ACHN (cell line): ENCODE data around the gene CDC42EP4.
A peak's percentile ranks its signal among the peaks of the same experiment; 100 is the strongest.
"Not testable (repeated sequence)": the region's sequence is repeated elsewhere in the genome, so short reads cannot be mapped to it uniquely, and the experiment has no call there.

Source experiments
- DNase-seq: peaks from one replicate; pipeline ENCODE4 v3.0.0-alpha.2; 2015
- in situ Hi-C: cut with HindIII; loops from 2 replicates; pipeline ENCODE4 v1.10.0; 2017; ENCODE audit warnings: low sequenced_read_pairs, low pct_ligation_motif_present, low pct_unique_long_range_greater_than_20kb

The CDC42EP4 gene

DNA sequence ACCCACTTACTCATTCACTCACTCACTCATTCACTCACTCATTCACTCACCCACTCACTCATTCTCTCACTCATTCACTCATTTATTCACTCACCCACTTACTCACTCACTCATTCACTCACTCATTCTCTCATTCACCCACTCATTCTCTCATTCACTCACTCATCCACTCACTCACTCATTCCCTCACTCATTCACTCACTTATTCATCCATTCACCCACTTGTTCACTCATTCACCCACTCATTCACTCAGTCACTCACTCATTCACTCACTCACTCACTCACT lies 42.5 kb downstream of the CDC42EP4 start:
- DNase-seq = no peak
- in situ Hi-C loops = no loop called here

- in situ Hi-C loops = no loop called here
- DNase-seq = no peak
These were observed 43.0 kb downstream of the CDC42EP4 start for GRCh38 chr17:73268582-73269328.

DNA sequence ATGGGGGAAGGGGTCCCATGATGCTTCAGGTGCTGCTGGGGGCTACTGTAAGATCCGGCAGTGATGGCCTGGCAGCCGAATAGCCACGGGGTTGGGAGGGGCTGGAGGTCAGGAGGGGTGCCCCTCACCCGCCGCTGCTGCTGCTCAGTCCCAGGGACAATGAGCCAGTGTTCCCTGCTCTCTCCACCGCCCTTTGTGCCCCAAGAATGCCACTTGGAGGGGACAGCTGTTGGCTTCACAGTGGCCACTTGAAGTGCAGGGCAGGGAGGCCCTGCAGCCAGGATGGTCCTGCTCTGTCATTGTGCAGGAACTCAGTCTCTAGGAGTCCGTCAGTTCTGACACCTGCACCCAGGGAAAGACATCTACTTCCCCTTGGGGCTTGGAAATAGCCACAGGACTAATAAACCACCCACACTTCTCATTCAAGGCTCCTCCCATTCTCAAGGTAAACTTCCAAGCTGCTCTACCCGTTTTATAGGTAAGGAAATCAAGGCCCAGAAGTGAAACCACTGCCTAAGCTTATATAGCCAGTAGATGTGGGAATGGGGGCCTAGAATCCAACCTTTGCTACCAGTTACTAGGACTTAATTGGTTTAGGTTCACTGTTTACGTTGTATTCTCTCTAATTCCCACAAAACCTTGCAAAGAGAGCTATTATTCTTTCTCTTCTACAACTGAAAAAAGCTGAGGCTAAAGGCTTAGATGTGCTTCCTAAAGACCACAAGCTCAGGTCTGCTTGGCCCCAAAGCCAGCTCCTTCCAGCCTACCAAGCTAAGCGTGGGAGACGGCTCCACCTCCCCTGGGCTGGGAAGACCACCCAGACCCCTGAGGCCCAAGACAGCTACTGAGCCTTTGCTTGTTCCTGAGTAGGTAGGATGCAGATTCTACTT lies 43.9 kb downstream of the CDC42EP4 start:
- in situ Hi-C loops = no loop called here
- no peak for DNase-seq

GRCh38 chr17:73266796-73267195 lies 45.0 kb downstream of the CDC42EP4 start:
- in situ Hi-C loops = no loop called here
- DNase-seq = no peak

GRCh38 chr17:73265646-73266640 lies 45.9 kb downstream of the CDC42EP4 start:
- no peak for DNase-seq
- in situ Hi-C loops = no loop called here

DNA sequence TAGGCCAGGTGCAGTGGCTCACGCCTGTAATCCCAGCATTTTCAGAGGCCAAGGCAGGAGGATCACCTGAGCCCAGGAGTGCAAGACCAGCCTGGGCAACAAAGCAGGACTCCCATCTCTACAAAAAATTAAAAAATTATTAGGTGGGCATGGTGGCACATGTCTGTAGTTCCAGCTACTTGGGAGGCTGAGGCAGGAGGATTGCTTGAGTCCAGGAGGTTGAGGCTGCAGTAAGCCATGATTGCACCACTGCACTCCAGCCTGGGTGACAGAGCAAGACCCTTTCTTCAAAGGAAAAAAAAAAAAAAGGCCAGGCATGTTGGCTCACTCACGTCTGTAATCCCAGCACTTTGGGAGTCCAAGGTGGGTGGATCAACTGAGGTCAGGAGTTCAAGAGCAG lies 47.4 kb downstream of the CDC42EP4 start:
- in situ Hi-C loops, DNase-seq: not testable (repeated sequence)

GRCh38 chr17:73262676-73263642 lies 48.8 kb downstream of the CDC42EP4 start:
- in situ Hi-C loops = no loop called here
- no peak for DNase-seq

DNA sequence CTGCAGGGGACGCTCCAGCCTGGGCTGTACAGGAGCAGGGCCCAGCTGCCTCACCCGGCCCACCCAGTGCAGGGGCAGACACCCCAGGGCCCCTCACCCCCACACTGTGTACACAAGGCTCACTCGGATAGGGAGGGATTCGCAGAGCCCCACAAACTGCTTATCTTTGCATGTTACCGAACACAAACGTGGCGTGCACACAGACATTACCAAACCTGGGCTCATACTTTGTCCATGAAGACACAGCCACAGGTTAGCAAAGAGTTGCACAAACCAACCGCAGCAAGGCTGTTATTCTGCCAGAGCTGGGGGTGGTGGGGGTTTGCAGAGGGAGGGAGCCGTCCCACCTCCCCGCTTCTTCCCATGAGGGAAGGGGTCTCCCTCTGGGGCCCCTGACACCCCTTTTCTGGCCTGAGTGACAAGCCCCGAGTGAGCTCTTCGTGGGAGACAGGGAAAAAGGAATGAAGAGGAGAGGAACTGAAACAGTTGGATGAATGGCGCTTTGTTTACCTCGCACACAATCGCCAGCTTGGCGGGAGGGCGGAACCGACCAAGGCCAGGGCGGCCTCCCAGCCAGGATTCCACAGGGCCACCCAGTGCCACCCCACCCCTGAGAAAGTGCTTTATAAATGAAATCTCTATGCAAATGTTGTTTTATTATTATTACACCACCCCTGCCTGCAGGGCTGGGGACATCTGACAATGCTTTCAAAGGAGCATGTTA lies 49.7 kb downstream of the CDC42EP4 start:
- in situ Hi-C loops = no loop called here
- no peak for DNase-seq

DNA sequence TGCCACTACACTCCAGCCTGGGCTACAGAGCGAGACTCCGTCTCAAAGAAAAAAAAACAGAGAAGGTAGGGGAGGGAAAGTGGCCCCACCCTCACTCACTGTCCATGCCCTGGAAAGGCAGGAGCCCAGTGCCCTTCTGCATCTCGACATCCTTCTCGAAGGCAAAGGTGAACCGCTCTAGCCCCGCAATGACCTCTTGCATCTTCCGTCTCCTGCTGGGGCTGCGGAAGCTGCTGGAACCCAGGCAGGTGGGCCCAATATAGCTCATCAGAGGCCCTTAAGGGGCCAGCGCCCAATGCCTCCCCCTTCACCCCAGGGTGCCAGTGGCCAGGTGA lies 50.2 kb downstream of the CDC42EP4 start, which contains the start of gene CPSF4L:
CPSF4L (minus strand) TSS at position 264 of the 335 bp plus-strand sequence; CDS start at position 202, 62 bp downstream.
- no peak for DNase-seq
- in situ Hi-C loops = no loop called here

GRCh38 chr17:73257516-73257915 lies 54.3 kb downstream of the CDC42EP4 start:
- in situ Hi-C loops = no loop called here
- DNase-seq = no peak

GRCh38 chr17:73256220-73256619 lies 55.6 kb downstream of the CDC42EP4 start:
- in situ Hi-C loops = no loop called here
- DNase-seq = no peak

DNA sequence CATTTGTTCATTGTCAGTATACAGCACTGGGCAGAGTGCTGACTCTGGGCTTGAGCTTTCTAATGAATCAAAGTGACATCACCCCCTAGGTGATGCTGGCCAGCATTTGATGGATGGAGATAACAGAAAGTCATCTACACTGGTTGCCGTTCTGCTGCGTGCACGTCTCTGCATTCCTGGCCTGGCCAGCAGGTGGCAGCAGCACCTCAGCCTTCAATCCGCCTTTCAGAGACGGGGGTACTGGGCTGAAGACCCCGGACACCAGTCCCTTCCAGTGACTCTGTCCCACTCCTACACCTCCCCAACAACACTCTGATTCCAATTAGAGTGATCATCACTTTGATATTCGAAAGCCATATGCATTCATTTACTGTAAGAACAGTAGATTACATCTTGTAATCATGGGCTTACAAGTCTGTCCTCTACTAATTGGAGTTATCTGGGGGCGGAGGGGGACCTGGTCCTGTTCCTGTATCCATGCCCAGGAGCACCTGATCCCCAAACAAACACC lies 56.1 kb downstream of the CDC42EP4 start:
- in situ Hi-C loops = no loop called here

DNA sequence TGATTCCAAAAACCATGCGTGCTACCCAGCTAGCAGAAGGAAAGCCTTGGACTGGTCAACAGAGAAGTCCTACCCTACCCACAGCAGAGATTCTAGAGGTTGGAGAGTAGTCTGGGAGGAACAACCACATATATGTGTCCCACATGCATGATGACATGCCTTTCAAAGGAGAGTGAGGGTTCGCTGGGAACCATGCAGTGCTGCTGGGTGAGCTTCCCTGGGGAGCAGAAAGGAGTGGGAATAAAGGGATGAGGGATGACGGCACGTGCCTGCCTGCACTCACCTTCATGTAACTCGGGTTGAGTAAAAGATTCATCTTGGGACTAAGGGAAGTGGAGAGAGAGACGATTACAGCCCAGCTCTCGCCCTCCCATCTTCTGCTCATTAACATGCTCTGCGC lies 59.9 kb downstream of the CDC42EP4 start:
- DNase-seq = no peak
- in situ Hi-C loops = no loop called here

More for the DNA sequence above, 56.1 kb downstream of the CDC42EP4 start:
- DNase-seq = peak; percentile 36

DNA sequence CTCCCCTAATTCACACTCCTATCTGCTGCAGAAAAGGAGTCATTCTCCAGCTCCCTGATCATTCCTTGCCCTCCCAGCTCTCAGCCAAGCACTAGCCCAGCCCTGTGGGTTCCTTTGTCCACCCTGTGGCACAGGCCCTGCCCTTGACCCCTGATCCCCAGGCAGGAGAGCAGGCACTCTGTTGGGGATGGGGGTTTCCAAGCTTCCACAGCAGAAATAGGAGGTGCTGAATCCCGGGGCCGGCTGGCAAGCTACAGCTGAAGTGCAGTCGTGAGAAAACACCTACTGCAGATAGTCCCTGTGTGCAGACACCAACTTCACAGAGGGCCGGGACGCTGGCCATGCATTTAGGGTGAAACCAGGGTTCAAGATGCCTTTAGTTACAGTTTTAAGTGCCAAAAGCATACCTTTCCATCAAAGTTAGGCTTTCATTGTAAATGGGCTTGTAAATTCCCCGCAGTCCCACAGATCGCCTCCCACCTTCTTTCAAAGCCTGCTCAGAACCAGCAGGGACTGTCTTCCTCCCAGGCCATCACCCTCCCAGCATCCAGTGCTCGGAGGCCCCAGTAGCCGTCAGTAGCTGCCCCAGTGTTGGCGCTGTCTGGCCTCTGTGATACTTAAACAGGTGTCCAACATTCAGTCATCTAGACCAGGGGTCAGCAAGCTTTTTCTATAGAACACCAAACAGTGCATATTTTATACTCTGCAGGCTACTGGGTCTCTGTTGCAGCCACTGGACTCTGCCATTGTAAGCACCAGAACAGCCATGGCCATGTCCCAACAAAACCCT lies 60.8 kb downstream of the CDC42EP4 start:
- in situ Hi-C loops = no loop called here
- no peak for DNase-seq

DNA sequence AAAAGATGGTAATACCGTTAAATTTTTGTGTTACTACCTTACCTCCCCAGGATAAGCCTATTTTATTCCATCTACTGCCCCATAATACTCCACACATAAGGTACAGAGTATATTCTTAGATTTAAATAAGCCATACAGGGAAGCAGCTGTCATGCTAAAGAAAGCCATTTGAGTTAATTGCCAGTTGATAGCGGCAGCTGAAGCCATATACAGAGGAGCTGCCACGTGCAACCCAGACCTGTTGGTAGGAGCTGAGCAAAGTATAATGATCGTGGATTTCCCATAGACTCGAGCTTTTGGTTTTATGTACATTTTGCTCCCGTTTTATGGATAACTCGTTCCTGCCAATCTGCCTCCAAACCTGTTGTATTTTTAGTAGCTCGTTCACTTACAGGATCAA lies 62.1 kb downstream of the CDC42EP4 start:
- in situ Hi-C loops = no loop called here
- no peak for DNase-seq

DNA sequence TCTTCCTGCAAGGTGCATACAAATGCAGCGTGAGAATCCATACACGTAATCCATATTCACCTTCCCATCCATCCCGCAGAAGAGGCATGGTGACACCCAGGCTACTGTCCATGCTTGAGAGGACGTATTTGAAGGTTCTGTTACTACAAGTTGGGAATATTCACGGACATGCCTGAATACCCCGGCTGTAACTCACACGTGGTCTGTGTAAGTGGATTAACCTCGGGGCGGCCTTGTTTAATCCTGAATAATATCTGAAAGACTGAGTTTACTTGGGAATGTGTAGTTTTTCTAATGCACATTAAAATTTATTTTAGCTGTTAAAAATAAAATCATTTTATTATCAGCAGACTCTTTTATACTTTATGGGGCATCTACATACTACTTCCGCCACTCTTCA lies 63.3 kb downstream of the CDC42EP4 start:
- DNase-seq = no peak
- in situ Hi-C loops = no loop called here
